ENCODE data around the gene UGGT2.
"Not testable (repeated sequence)": the region's sequence is repeated elsewhere in the genome, so short reads cannot be mapped to it uniquely, and the experiment has no call there.

Gene UGGT2

DNA sequence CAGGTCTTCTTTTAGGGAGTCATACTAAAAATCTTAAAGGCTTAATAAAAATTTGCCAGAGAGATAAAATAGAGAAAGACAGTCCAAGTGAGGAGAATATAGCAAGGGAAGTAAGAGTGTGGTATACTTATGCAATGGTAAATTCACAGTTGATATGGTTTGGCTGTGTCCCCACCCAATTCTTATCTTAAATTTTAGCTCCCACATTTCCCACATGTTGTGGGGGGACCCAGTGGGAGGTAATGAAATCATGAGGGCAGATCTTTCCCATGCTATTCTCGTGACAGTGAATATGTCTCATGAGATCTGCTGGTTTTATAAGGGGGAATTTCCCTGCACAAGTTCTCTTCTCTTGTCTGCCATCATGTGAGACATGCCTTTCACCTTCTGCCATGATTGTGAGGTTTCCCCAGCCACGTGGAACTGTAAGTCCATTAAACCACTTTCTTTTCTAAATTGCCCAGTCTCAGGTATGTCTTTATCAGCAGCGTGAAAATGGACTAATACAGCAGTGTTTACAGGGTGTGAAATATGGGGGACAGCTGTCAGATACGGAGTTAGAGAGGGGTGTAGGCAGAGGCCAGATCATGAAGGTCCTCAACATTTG, 115.4 kb downstream of the UGGT2 start:
- ChIA-PET POLR2A (no interaction called here), CTCF (interaction anchor here (1.1 kb wide), 1 partner anchor 82 kb away, joined by 3 read pairs; no protein-coding TSS in a partner anchor)
- no peak overlapping the region for H3K4me3 ChIP-seq (ENCODE audit: low read depth, low read length)
- DNase-seq (ENCODE audit: low read depth, low spot score) = no peak
- TF ChIP-seq, protein P1, sequence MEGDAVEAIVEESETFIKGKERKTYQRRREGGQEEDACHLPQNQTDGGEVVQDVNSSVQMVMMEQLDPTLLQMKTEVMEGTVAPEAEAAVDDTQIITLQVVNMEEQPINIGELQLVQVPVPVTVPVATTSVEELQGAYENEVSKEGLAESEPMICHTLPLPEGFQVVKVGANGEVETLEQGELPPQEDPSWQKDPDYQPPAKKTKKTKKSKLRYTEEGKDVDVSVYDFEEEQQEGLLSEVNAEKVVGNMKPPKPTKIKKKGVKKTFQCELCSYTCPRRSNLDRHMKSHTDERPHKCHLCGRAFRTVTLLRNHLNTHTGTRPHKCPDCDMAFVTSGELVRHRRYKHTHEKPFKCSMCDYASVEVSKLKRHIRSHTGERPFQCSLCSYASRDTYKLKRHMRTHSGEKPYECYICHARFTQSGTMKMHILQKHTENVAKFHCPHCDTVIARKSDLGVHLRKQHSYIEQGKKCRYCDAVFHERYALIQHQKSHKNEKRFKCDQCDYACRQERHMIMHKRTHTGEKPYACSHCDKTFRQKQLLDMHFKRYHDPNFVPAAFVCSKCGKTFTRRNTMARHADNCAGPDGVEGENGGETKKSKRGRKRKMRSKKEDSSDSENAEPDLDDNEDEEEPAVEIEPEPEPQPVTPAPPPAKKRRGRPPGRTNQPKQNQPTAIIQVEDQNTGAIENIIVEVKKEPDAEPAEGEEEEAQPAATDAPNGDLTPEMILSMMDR (IDR thresholded peaks at IDR 0.05; ENCODE audit: insufficient read depth, low read length, missing control alignments) = no peak

DNA sequence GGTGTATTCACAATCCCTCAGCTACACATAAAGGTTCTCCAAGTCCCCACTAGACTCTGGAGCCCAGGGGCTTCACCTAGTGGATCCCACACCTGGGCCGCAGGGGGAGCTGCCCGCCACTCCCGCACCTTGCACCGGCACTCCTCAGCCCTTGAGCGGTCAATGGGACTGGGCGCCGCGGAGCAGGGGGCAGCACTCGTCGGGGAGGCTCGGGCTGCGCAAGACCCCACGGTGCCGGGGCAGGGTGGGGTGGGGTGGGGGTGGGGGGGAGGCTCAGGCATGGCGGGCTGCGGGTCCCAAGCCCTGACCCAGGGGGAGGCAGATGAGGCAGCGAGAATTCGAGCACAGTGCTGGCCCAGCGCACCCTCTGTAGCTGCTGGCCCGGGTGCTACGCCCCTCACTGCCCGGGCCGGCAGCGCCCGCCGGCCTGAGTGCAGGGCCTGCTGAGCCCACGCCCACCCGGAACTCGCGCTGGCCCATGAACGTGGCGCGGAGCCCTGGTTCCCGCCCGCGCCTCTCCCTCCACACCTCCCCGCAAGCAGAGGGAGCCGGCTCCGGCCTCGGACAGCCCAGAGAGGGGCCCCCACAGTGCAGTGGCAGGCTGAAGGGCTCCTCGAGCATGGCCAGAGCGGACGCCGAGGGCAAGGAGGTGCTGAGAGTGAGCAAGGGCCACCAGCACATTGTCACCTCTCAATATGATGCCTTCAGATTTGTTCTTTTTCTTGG, 121.7 kb downstream of the UGGT2 start:
- ChIA-PET POLR2A (no interaction called here), CTCF (no interaction called here)
- DNase-seq (ENCODE audit: low read depth, low spot score) = no peak
- no peak overlapping the region for H3K4me3 ChIP-seq (ENCODE audit: low read depth, low read length)
- TF ChIP-seq, protein P1 (IDR thresholded peaks at IDR 0.05; ENCODE audit: insufficient read depth, low read length, missing control alignments) = no peak

DNA sequence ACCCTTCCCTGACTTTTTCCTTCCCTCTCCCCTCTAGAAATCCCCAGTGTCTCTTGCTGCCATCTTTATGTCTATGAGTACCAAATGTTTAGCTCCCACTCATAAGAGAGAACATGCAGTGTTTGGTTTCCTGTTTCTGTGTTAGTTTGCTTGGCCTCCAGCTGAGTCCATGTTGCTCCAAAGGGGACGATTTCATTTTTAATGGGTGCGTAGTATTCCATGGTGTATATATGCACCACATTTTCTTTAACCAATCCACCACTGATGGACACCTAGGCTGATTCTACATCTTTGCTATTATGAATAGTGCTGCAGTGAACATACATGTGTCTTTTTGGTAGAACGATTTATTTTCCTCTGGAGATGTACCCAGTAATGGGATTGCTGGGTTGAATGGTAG, 123.8 kb downstream of the UGGT2 start:
- CTCF ChIA-PET = no interaction called here
- no peak for DNase-seq (ENCODE audit: low read depth, low spot score)
- TF ChIP-seq, protein P1 (IDR thresholded peaks at IDR 0.05; ENCODE audit: insufficient read depth, low read length, missing control alignments) = no peak
- POLR2A ChIA-PET = no interaction called here
- no peak overlapping the region for H3K4me3 ChIP-seq (ENCODE audit: low read depth, low read length)

DNA sequence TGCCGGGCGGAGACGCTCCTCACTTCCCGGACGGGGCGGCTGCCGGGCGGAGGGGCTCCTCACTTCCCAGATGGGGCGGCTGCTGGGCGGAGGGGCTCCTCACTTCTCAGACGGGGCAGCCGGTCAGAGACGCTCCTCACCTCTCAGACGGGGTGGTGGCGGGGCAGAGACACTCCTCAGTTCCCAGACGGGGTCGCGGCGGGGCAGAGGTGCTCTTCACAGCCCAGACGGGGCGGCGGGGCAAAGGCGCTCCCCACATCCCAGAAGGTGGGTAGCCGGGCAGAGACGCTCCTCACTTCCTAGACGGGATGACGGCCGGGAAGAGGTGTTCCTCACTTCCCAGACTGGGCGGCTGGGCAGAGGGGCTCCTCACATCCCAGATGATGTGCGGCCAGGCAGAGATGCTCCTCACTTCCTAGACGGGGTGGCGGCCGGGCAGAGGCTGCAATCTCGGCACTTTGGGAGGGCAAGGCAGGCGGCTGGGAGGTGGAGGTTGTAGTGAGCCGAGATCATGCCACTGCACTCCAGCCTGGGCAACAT, 124.8 kb downstream of the UGGT2 start:
- not testable (repeated sequence) for DNase-seq (ENCODE audit: low read depth, low spot score)

DNA sequence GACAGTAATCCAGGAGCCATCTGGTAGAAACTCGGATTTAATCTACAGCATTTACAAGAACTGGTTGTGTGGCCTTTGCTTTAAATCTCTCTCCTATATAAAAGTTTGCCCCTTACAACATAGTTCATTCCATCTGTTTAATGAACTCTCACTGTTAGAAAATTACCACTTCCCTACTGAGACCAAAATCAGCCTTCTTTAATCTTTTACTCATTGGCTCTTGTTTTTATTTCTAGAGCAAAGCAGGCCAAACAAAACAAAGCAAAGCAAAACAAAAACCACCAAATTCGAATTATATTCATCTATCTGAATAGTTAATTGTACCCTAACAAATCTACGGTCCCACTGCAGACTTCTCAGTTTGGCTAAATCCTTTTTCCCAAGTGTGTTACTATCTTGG, 127.0 kb downstream of the UGGT2 start:
- no peak for DNase-seq (ENCODE audit: low read depth, low spot score)
- POLR2A ChIA-PET = no interaction called here
- TF ChIP-seq, protein P1 (IDR thresholded peaks at IDR 0.05; ENCODE audit: insufficient read depth, low read length, missing control alignments) = no peak
- no peak overlapping the region for H3K4me3 ChIP-seq (ENCODE audit: low read depth, low read length)
- CTCF ChIA-PET = interaction anchor here (0.6 kb wide), 1 partner anchor 9 kb away, joined by 3 read pairs; no protein-coding TSS in a partner anchor

More for the DNA sequence above, 124.8 kb downstream of the UGGT2 start:
- POLR2A ChIA-PET; CTCF ChIA-PET; H3K4me3 ChIP-seq (ENCODE audit: low read depth, low read length): not testable (repeated sequence)

DNA sequence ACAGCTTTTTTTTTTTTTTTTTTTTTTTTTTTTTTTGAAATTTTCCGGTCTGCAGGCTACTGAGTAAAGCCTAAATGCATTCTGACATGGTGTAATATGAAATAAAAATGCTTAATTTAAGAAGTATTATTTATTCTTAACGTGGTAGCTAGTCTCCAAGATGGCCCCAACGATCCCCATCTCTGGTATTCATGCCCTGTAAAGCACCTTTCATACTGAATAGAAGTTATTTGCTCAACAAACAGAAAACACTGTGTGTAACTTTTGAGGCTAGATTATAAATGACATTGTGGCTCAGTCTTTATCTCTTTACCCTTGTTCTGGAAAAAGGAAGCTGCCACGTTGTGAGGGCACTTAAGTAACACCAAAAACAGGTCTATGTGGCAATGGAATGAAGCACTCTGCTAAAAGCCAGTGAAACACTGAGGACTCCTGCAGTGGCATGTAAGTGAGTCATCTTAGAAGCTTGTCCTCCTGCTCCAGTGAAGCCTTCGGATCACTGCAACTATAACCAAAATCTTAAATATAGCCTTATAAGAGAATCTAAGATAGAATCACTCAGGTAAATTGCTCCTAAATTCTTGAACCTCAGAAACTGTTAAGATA, 128.7 kb downstream of the UGGT2 start:
- CTCF ChIA-PET = interaction anchor here (0.9 to 1.1 kb wide), 2 partner anchors 58 to 91 kb away, joined by 3 read pairs; no protein-coding TSS in a partner anchor
- TF ChIP-seq, protein P1 (IDR thresholded peaks at IDR 0.05; ENCODE audit: insufficient read depth, low read length, missing control alignments) = no peak
- no peak overlapping the region for H3K4me3 ChIP-seq (ENCODE audit: low read depth, low read length)
- DNase-seq (ENCODE audit: low read depth, low spot score) = peak; percentile 83
- POLR2A ChIA-PET = no interaction called here

All from AG04449 (cell line).